SK-N-DZ (cell line): Measurements from ENCODE around the gene ENPP6.
"Not testable (repeated sequence)": the region's sequence is repeated elsewhere in the genome, so short reads cannot be mapped to it uniquely, and the experiment has no call there.

Experiments
- DNase-seq: peaks from one replicate; pipeline ENCODE4 v3.0.0-alpha.2; 2015; ENCODE audit warnings: low spot score

Gene ENPP6

DNA sequence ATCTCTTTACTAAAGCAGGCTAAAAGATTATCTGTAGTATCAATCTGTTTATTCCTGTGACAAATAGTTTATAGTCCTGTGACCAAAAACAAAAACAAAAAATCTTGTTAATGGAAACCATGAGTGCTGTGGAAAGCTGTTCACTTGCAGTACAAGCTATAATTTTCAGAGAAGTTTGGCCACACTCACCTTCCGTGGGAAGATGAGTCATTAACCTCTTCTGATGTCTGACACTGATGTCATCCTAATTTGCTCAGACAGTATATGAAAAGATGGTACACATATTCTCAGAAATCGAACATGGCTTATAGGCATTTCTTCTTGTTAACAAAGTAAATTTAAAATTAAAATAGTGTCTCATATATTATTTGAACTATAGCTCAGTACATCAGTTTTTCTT, 19.9 kb upstream of the ENPP6 start:
- DNase-seq: no peak

DNA sequence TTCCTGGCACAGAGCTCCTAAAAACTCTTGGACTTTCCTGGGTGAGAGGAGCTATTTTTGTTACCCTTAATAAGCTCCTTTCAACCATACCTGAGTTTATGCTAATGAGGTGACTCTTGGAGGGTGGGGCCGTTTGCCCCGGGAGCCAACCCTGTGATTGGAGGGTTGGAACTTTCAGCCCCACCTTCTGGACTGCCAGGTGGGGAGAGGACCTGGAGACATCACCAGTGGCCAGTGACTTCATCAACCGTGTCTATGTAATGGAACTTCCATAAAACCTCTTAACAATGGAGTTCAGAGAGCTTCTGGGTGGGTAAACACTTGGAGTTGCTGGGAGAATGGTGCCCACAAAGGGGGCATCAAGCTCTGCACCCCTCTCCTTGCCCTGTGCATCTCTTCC, 17.9 kb upstream of the ENPP6 start:
- no peak for DNase-seq

DNA sequence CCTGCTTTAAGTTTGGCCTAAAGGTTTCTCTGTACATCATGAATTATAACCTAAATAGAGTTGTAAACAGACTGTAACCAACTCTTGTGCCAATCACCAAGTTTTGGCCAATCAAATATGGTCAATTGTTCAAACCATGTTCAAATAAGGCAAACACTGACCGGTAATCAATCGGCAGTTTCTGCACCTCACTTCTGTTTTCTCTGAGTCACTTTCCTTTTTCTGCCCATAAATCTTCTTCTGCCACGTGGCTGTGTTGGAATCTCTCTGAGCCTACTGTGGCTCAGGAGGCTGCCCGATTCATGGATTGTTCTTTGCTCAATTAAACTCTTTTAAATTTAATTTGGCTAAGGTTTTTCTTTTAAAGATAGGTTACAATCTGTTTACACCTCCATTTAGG, 16.5 kb upstream of the ENPP6 start:
- DNase-seq: no peak

DNA sequence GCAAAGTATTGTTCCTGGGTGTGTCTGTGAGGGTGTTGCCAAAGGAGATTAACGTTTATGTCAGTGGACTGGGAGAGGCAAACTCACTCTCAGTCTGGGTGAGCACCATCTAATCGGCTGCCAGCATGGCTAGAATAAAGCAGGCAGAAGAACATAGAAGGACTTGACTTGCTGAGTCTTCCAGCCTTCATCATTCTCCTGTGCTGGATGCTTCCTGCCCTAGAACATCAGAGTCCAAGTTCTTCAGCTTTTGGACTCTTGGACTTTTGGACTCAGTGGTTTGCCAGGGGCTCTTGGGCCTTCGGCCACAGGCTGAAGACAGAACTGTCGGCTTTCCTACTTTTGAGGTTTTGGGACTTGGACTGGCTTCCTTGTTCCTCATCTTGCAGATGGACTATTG, 15.3 kb upstream of the ENPP6 start:
- DNase-seq: no peak

DNA sequence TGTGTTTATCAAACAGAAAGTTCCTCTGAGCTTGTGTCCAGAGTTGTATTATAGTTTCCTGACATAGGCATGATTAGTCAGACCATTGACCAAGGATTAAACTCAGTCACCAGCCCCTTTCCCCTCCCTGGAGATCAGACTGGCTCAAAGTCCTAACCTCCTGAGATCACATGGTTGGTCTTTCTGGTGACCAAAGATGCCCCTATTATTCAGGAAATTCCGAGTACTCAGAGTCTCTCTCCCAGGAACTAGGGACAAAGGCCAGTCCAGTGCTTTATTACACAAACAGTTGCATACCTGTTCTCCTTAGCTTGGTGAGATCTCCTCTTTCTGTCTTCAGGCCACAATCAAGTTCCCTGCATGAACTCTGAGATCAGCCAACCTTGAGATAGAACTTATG, 14.5 kb upstream of the ENPP6 start:
- DNase-seq: no peak

DNA sequence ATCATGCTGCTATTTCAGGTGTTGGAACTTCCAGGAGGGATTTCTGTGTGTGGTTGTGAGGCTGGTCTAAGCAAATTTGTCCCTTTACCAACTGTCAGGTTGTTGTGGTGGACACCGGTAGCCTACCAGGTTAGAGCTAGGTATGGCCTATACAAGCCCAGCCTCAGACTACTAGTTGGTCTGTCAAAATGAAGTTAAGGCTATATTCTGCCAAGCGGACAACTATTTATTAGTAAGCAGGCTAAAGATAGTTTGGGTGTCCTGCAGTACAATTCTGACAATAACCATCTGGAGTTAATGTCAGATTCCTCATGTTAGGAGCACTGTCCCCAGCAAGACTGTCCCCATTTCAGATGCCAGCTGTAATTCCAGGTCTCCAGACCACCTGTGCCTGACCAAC, 13.9 kb upstream of the ENPP6 start:
- no peak for DNase-seq

DNA sequence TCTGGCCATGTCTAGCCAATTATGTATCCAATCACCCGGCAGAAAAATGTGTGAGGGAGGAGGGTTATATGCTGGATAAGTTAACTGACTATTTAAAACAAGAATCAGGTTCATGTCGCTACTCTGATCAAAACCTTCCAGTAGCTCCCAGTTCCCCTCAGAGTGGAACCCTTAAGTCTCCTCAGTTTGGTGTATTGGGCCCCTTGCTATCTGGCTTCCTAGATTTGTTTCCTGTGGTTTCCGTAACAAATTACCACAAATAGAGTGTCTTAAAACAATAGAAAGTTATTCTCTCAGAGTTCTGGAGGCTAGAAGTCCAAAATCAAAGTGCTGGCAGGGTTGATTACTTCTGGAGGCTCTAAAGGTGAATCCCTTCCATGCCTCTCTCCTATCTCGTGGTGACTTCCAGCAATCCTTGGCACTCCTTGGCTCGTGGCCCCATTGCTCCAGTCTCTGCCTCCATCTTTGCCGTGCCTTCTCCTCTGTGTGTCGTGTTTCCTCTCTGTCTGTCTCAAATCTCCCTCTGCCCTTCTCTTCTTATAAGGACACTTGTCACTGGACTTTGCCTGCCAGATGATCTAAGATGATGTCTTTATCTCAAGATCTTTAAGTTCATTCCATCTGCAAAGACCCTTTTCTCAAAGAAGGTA, 10.5 kb upstream of the ENPP6 start:
- no peak for DNase-seq

DNA sequence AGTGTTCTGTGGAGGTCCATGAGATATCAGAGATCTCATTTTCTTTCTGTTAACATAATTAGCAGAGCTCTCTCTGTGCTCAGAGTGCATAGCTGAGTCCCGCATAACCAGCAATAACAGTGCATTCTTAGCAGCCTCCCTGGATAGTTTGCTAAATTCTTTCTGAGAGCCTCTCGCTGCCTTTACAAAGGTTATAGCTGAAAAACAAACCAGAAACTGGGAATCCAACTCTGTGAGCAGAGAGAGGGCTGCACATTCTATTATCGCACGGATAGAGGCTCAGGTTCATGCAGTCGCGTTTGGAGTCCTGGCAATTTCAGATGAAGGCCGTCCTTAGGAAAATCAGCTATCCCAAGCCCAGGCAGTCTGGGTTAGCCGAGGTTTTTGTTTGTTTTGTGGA, 1.2 kb downstream of the ENPP6 start:
- no peak for DNase-seq

DNA sequence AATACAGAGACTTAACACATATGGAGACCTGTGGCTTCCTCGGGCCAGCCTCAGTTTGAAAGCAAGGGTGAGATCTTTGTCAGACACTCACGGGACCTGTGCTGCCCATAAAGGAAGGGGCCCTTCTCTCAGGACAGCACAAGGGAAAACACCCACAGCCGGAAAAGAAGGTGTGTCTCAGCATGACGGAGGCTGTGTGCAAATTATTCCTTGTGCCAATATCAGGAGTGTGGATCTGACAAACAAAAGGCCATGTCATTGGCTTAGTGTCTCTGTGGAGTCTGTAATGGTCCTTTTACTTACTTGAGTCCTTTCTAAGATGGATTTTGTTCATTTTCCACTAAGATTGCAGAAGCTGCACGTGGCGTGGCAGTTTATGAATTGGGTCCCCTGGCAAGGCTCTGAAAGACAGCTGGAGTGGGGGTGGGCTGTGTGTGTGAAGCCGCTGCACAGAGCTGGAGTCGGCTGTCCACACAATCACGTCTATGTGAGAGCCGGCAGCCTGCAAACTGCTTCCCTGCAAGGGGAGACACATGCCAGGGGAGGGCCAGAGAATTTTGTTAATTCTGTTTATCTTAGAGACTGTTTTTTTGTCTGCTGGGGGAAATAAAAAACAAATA, 1.9 kb downstream of the ENPP6 start:
- DNase-seq: no peak

DNA sequence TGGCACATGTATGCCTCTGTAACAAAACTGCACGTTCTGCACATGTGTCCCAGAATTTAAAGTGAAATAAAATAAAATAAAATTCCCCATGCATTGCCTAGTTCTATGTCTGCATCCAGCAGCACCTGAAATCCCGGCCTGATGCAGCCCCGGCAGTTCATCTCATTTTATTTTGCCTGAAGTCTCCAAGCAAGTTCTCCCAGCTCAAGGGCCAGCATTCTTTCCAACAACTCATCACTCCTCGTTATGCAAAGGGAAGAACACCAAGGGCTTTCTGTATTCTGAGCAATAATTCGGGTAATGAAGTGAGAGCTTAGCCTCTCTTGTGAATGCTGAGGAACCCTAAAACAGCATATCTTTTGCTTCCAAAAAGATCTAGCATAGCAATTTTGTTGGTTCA, 2.7 kb downstream of the ENPP6 start:
- no peak for DNase-seq

DNA sequence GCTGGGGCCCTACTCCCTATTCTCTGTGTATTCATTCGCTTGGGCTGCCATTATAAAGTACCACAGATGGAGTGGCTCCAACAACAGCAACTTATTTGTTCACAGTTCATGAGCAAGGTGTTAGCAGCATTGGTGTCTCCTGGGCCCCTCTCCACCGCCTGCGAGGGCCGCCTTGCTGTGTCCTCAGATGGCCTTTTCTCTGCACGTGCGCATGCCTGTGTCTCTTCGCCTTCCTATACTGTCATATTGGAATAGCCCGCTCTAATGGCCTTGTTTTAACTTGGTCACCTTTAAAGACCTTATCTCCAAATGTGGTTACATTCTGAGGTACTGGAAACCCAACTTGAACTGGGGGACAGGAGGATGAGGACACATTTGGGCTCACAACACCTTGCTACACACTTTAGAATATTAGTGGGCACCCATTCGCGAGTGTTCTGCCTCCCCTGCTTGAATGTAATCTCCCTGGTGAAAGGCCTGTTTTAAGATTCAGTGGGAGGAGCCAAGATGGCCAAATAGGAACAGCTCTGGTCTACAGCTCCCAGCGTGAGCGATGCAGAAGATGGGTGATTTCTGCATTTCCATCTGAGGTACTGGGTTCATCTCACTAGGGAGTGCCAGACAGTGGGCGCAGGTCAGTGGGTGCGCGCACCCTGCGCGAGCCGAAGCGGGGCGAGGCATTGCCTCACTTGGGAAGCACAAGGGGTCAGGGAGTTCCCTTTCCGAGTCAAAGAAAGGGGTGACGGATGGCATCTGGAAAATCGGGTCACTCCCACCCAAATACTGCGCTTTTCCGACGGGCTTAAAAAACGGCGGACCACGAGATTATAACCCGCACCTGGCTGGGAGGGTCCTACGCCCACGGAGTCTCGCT, 9.7 kb downstream of the ENPP6 start:
- DNase-seq: not testable (repeated sequence)

DNA sequence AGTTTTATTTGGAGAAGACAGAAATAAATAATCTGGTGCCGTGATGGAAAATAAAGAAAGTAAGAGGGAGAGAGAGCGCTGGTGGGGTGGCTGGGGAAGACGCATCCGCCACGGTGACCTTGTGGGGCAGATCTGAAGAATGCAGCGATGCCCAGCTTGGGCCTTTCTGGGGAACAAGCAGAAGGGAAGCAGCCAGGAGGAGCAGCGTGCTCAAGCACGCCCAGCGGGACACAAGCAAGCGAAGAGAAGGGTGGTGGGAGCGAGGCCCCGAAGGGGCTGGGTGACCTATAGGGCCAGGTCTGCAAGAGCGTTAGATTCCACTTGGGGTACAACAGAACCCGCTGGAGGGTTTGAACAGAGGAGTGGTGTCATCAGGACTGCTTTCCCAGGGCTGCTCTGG, 12.4 kb downstream of the ENPP6 start:
- DNase-seq: no peak

DNA sequence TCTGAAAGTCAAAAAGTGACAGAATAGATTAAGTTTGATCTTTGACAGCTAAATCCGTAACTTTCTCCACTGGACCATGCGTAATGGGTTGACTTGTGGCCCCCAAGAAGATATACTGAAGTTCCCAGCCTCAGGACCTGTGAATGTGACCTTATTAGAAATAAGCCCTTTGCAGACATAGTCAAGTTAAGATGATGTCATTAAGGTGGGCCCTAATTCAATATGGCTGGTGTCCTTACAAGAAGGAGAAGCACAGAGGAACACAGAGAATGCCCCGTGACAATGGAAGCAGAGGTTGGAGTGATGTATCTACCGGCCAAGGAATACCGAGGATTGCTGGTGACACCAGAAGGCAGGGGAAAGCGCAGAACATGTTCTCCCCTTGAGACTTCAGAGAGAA, 14.4 kb downstream of the ENPP6 start:
- DNase-seq: no peak

DNA sequence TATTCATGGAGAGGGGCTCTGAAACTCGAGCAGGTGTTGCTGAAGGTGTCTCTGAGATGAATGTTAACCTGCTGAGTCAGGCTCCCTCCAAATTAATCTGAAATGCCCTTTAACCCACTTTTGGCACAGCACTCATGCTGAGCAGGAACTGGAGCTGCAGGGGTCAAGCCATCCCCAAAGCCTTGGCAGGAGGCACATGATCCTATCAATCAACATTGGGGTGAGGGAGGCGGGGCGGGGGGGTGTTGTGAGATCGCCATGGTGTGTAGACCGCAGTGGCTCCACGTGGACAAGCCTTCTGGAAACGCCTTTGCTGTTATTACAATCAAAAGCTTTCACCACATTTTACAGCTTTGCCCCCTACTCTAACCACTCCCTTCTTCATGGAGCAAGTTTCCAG, 16.5 kb downstream of the ENPP6 start:
- no peak for DNase-seq

DNA sequence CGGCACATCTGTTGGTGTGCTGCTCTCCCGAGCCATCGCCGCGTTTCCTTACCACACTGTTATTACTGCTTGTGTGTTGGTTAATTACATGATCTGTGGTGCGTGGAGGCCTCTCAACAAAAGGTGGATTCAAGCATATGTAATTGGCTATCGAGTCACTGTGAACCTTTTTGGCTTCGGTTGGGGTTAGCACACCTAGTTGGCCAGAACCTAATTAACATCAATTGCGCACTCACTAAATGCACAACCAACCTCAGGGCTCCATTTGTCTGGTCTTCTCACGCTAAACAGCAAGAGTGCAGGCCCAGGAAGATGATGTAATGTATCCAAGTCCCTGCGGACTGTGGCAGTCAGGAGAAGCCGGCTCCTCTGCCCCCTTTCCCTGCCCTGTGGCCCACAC, 17.4 kb downstream of the ENPP6 start:
- DNase-seq: no peak

DNA sequence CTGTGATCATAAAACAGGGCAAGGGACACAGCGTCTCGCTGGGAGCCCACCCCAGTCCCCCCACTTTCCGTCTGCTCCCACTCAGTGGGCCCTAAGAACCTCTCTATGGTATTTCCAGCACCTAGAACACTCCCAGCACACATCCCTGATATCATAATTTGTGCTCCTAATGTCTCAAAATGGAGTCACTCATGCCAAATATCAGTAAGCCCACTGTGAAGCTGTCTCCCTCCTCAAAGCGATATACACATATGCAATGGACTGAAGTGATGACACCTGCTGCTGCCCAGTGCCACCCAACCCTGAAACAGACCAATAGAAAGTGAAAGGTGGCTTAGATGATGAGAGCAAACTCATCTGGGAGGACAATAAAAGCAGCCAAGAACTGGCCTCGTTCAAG, 17.9 kb downstream of the ENPP6 start:
- no peak for DNase-seq

DNA sequence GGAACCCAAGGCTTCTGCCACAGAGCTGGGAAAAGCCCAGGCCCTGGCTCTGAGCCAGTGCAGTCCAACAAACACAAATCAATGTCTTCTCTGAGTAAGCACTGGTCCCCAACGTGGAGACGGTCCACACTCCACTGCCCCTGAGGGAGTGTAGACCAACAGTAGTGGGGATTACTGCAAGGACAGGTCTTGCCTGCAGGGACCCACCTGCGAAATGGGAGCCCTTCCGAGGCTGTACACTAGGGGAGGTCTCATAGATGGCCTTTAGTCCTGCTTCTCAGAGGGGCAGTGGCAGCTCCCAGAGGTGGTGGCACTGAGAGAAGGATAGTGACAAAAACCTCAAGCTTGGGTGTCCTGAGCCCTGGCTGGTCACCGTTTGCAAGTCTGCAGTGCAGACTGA, 19.5 kb downstream of the ENPP6 start:
- no peak for DNase-seq

DNA sequence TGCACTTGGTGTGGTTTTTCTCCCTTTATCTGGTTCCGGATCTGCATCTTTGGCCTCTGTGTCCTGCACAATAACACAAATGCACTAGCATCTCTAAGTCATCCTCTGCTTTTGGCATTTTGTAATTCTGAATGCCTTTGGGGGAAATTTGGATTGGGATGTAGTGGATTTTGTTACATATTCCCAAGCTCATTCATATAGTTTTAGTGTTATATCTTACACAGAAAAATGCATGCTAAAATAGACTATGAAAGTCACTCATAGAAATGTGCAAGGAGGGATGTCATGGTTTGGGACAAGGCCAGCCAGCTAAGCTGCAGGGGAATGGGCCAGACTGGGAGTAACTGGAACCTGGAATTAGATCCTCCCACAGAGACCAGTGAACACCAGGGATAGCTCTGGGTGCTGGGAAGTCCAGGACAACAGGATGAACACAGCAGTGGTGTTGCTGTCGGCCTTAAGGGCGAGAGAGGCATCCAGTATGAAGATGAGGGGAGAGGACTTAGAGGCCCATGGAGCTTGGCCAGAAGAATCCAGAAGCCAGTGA, 20.1 kb downstream of the ENPP6 start:
- DNase-seq: no peak

DNA sequence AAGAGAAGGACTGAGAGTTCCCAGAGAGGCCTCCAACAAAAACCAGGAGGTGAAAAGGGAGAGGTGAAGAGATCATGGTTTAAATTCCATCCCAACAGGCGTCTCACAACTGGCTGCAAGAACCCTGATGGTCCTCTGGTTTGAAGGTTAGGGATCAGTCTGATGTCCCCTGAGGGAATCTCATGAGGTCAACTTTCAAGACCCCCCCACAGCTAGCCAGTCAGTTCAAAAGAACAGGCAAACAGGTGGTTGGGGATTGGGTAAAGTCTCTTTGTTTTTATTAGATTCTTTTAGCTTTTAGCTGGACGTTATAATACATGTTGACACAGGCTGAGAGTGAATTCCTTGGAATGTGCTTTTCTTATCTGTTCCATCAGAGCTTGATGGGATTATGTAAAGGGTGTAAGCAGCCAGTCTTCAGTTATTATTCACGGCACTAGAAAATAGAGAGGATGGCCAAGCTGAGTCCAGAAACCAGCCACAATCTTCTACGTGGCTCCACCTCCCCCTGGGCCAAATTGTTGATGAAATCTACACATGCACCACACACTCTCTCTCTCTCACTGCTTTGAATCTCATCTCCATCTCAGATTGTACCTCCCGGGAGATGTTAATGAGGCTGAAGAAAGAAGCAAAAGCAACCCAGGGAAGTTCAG, 20.8 kb downstream of the ENPP6 start:
- DNase-seq: no peak

DNA sequence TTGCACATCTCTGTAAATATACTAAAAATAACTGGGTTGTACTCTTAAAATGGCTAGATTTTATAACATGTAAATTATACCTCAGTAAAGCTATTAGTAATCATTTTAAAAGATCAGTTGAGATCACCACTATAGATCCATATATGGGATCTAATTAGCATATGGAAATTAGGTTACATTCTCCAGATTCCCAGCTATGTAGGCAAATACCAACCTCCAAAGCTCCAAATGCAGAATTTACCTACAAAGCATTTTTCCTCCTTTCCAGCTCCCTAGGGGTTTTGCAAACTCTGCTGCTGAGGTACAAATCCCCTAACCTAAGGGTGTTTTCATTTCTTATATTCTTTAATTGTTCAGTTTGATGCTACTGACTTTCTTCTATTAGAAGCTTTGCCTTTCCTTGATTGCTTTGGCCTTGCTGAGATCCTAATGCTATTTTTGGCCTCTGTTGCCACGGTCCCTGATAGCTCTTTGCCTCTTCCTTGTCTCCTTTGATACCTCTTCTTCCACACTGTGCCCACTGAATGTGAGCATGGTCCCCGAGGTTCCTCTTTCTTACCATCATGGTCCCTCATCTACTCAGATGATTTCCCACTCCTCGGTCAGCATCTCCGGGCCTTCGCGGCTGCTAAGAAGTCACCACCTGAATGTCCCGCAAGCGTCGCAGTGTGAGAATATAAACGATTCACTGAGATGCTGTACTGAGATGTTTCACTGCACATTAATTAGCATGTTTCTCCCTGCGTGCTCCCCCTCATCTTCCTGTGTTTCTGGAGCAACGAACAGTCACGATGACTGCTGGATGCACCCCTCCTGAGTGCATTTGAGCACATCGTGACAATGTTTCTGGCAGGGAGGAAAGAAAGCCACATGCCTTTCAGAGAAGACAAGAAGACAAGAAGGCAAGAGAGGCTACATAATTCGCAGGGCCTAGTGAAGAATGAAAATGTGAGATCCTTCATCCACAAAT, 23.8 kb downstream of the ENPP6 start:
- no peak for DNase-seq

DNA sequence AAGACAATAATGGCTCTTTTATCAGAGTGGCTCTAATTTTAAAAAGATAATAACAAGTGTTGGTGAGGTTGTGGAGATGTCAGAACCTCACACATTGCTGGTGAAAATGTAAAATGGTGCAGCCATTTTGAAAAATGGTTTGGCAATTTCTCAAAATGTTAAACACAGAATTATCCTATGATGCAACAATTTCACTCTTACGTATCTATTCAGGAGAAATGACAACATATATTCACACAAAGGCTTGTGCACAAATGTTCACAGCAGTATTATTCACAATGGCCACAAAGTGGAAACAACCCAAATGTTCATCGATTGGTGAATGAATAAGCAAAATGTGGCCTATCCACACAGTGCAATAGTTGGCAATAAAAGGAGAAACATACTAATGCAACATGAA, 24.7 kb downstream of the ENPP6 start:
- no peak for DNase-seq
